PFSK-1 (cell line): Measurements from ENCODE around the gene WDFY2.

Source experiments
- FOXP2 ChIP-seq: optimal IDR thresholded peaks from 2 replicates; pipeline ENCODE3; 2011; ENCODE audit warnings: borderline replicate concordance, control low read depth, inconsistent platforms; ENCODE audit not compliant: insufficient read depth; ENCODE audit errors: extremely low read length, extremely low read depth
- POLR2AphosphoS5 ChIP-seq: IDR thresholded peaks from 2 replicates; pipeline ENCODE4 v1.6.1; 2012; ENCODE audit warnings: low read depth, mild to moderate bottlenecking, control low read depth, low read length, moderate library complexity
- REST ChIP-seq, 2 experiments: IDR thresholded peaks; 2 replicates each; pipeline versions ENCODE4 v1.6.1 to v1.8.0; 2011 to 2012; ENCODE audit warnings: low read depth in 2 of 2, low read length in 2 of 2, control low read depth in 1 of 2, inconsistent platforms in 1 of 2, mild to moderate bottlenecking in 1 of 2, moderate library complexity in 1 of 2; ENCODE audit not compliant: insufficient read depth in 1 of 2
- SIN3A ChIP-seq: IDR thresholded peaks from 2 replicates; pipeline ENCODE4 v1.6.1; 2012; ENCODE audit warnings: mild to moderate bottlenecking, low read length, moderate library complexity, borderline replicate concordance; ENCODE audit not compliant: insufficient read depth
- TAF1 ChIP-seq: IDR thresholded peaks from 2 replicates; pipeline ENCODE4 v1.6.1; 2012; ENCODE audit warnings: low read length, control low read depth, borderline replicate concordance; ENCODE audit not compliant: insufficient read depth

Gene WDFY2

GRCh38 chr13:51579676-51580075, 4.6 kb upstream of the WDFY2 start:
- TF ChIP-seq POLR2AphosphoS5 (no peak), REST (IDR thresholded peaks at IDR 0.05; ENCODE audit: insufficient read depth in 1 of 2, low read depth in 2 of 2, low read length in 2 of 2) (no peak), FOXP2 (no peak), SIN3A (no peak), TAF1 (no peak)

- TF ChIP-seq REST (IDR thresholded peaks at IDR 0.05; ENCODE audit: insufficient read depth in 1 of 2, low read depth in 2 of 2, low read length in 2 of 2) (no peak), POLR2AphosphoS5 (no peak), SIN3A (no peak), FOXP2 (no peak), TAF1 (no peak)
Measured at GRCh38 chr13:51581148-51581820, 3.0 kb upstream of the WDFY2 start.

- no peak for TF ChIP-seq SIN3A
- no peak for TF ChIP-seq POLR2AphosphoS5
- TF ChIP-seq FOXP2 = no peak
- no peak for TF ChIP-seq REST (IDR thresholded peaks at IDR 0.05; ENCODE audit: insufficient read depth in 1 of 2, low read depth in 2 of 2, low read length in 2 of 2)
- no peak for TF ChIP-seq TAF1
Measured at GRCh38 chr13:51583469-51583874, 790 bp upstream of the WDFY2 start.

GRCh38 chr13:51584731-51585672, 740 bp downstream of the WDFY2 start:
- TF ChIP-seq SIN3A = no peak
- no peak for TF ChIP-seq REST (IDR thresholded peaks at IDR 0.05; ENCODE audit: insufficient read depth in 1 of 2, low read depth in 2 of 2, low read length in 2 of 2)
- TF ChIP-seq FOXP2 = no peak
- TF ChIP-seq TAF1 = no peak
- no peak for TF ChIP-seq POLR2AphosphoS5
